Upper lobe of right lung (tissue), 1 donor: ENCODE measurements around the gene JMJD7. TPM values are rescaled to one million over a fixed set of nuclear protein-coding genes. Genes with fewer than 3 reads are reported as not detected.

Experiments
- ATAC-seq: fragments of 200-7000 bp; cut with Tn5 transposase; one replicate; pipeline ENCODE4 v1.9.1; 2020; ENCODE audit warnings: mild to moderate bottlenecking, moderate library complexity
- DNase-seq: peaks from one replicate; pipeline ENCODE4 v3.0.0-alpha.2; 2020
- H3K27ac ChIP-seq: fragments of 200-600 bp; one replicate; pipeline ENCODE4 v1.8.0; 2022
- H3K27me3 ChIP-seq: fragments of 200-600 bp; one replicate; pipeline ENCODE4 v1.8.0; 2022; ENCODE audit warnings: mild to moderate bottlenecking
- H3K36me3 ChIP-seq: fragments of 200-600 bp; one replicate; pipeline ENCODE4 v1.8.0; 2022
- H3K4me1 ChIP-seq: fragments of 200-600 bp; one replicate; pipeline ENCODE4 v1.8.0; 2022
- H3K4me3 ChIP-seq: fragments of 200-600 bp; one replicate; pipeline ENCODE4 v1.8.0; 2022; ENCODE audit warnings: mild to moderate bottlenecking
- H3K9me3 ChIP-seq: fragments of 200-600 bp; one replicate; pipeline ENCODE4 v1.8.0; 2022
- CTCF ChIP-seq: fragments of 200-600 bp; IDR thresholded peaks from one replicate; pipeline ENCODE4 v1.8.0; 2022; ENCODE audit warnings: antibody characterized with exemption
- intact Hi-C: fragments of 100-400 bp; cut with DNase I; formaldehyde crosslinking; loops from one replicate; pipeline ENCODE4 v1.11.0; 2022
- total RNA-seq: library from RNA; stranded (reverse); fragmentation: NEBNext Ultra II Directional; extraction: Animal tissue kit (Norgen Biotek cat#: 25700); gene quantifications from one replicate; pipeline ENCODE4 v1.2.1, GENCODE V29; 2021
- donor health status: DM: no; HTN: yes; CAD: no; lungs with severe emphysema.

The JMJD7 gene
- total RNA-seq, 1 donor from 2014 or later: 36.7 TPM

- Histone ChIP-seq H3K27me3 (no peaks in the 10 kb centered on the region), H3K36me3 (peaks cover 19% of the 10 kb centered on the region), H3K4me3 (no peak overlapping the region), H3K27ac (no peak overlapping the region), H3K9me3 (no peaks in the 10 kb centered on the region), H3K4me1 (no peaks in the 10 kb centered on the region)
- no peak for TF ChIP-seq CTCF
- no peak for ATAC-seq
- intact Hi-C loops: no loop called here
- DNase-seq: no peak
These were observed 18.8 kb upstream of the JMJD7 start for GRCh38 chr15:41809121-41809520.

- Histone ChIP-seq H3K4me3 (no peak overlapping the region), H3K4me1 (no peaks in the 10 kb centered on the region), H3K27me3 (no peaks in the 10 kb centered on the region), H3K9me3 (no peaks in the 10 kb centered on the region), H3K36me3 (peaks cover 24% of the 10 kb centered on the region), H3K27ac (no peak overlapping the region)
- DNase-seq: no peak
- TF ChIP-seq CTCF: no peak
- ATAC-seq: no peak
- intact Hi-C loops: loop anchor here (5.0 kb wide), 1 partner anchor 37 kb away; the partner anchor contains the start of gene MAPKBP1
These were observed 18.2 kb upstream of the JMJD7 start for GRCh38 chr15:41809526-41810220.

GRCh38 chr15:41810651-41811431 lies 17.1 kb upstream of the JMJD7 start:
- H3K27ac ChIP-seq: no peak overlapping the region
- no peaks in the 10 kb centered on the region for H3K9me3 ChIP-seq
- intact Hi-C loops: loop anchor here (5.0 kb wide), 1 partner anchor 39 kb away; the partner anchor contains the start of gene MAPKBP1
- peaks cover 33% of the 10 kb centered on the region for H3K36me3 ChIP-seq
- TF ChIP-seq CTCF: no peak
- DNase-seq (no peak), ATAC-seq (no peak)
- no peaks in the 10 kb centered on the region for H3K27me3 ChIP-seq
- no peaks in the 10 kb centered on the region for H3K4me1 ChIP-seq
- no peak overlapping the region for H3K4me3 ChIP-seq

- Histone ChIP-seq H3K27ac (no peak overlapping the region), H3K4me3 (no peak overlapping the region), H3K4me1 (no peaks in the 10 kb centered on the region), H3K36me3 (peaks cover 41% of the 10 kb centered on the region), H3K27me3 (no peaks in the 10 kb centered on the region), H3K9me3 (no peaks in the 10 kb centered on the region)
- intact Hi-C loops: loop anchor here (5.0 kb wide), 1 partner anchor 39 kb away; the partner anchor contains the start of gene MAPKBP1
- peak; percentile 93 for ATAC-seq
- DNase-seq: peak; percentile 89
- TF ChIP-seq CTCF: peak; percentile 90
These were observed 16.3 kb upstream of the JMJD7 start for GRCh38 chr15:41811432-41812195.

GRCh38 chr15:41812820-41813375 lies 15.0 kb upstream of the JMJD7 start:
- ATAC-seq (no peak), DNase-seq (no peak)
- Histone ChIP-seq H3K27ac (no peak overlapping the region), H3K27me3 (no peaks in the 10 kb centered on the region), H3K4me1 (no peaks in the 10 kb centered on the region), H3K36me3 (peaks cover 50% of the 10 kb centered on the region), H3K9me3 (no peaks in the 10 kb centered on the region), H3K4me3 (no peak overlapping the region)
- no peak for TF ChIP-seq CTCF
- intact Hi-C loops: loop anchor here (5.0 kb wide), 1 partner anchor 41 kb away; the partner anchor contains the start of gene MAPKBP1
